ENCODE results near the gene ARMH2.

DNA sequence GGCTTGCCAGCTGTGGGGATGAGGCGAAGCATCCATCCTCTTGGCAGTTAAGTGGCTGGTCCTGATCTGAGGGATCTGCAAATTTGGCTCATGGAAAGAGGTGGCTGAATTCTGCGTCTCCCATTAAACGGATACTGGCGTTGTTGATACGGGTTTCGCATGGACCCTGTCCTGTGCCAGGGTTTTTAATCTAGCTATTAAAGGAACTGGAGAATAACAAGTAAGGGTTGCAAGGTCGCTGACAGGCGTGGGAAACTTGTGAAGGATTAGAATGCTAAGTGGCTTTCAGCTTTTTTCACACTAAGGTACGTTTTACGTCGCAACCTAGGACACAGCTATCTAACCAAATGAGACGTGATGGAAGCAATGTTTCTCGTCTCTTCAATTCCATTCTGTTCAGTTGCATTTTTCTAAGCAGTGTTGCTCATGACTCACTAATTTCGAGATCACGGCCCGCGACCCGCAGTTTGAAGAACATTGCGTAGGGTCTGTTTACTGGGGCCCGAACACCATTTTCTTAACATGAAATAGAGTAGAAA, 23.1 kb downstream of the ARMH2 start:
- TF ChIP-seq, protein P1, sequence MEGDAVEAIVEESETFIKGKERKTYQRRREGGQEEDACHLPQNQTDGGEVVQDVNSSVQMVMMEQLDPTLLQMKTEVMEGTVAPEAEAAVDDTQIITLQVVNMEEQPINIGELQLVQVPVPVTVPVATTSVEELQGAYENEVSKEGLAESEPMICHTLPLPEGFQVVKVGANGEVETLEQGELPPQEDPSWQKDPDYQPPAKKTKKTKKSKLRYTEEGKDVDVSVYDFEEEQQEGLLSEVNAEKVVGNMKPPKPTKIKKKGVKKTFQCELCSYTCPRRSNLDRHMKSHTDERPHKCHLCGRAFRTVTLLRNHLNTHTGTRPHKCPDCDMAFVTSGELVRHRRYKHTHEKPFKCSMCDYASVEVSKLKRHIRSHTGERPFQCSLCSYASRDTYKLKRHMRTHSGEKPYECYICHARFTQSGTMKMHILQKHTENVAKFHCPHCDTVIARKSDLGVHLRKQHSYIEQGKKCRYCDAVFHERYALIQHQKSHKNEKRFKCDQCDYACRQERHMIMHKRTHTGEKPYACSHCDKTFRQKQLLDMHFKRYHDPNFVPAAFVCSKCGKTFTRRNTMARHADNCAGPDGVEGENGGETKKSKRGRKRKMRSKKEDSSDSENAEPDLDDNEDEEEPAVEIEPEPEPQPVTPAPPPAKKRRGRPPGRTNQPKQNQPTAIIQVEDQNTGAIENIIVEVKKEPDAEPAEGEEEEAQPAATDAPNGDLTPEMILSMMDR (IDR thresholded peaks at IDR 0.05; ENCODE audit: extremely low read depth in 1 of 2, insufficient read depth in 1 of 2, low read depth in 1 of 2, low read length in 2 of 2): no peak
- no peak for TF ChIP-seq MYC (IDR thresholded peaks at IDR 0.05; ENCODE audit: low read depth, low read length)
- TF ChIP-seq EZH2 (IDR thresholded peaks at IDR 0.05; ENCODE audit: borderline replicate concordance, low read depth, low read length, severe bottlenecking): no peak
